KBM-7 (cell line): ENCODE measurements around the gene TIMM17B.

Source experiments
- DNase-seq: peaks from one replicate; pipeline ENCODE4 v3.0.0-alpha.2; 2015
- in situ Hi-C: fragments of 300-500 bp; cut with MboI; formaldehyde crosslinking; loops from 2 replicates; pipeline ENCODE4 v1.14.3; 2020; ENCODE audit warnings: low sequenced_read_pairs, low pct_unique_long_range_greater_than_20kb, mixed read lengths

Gene TIMM17B

DNA sequence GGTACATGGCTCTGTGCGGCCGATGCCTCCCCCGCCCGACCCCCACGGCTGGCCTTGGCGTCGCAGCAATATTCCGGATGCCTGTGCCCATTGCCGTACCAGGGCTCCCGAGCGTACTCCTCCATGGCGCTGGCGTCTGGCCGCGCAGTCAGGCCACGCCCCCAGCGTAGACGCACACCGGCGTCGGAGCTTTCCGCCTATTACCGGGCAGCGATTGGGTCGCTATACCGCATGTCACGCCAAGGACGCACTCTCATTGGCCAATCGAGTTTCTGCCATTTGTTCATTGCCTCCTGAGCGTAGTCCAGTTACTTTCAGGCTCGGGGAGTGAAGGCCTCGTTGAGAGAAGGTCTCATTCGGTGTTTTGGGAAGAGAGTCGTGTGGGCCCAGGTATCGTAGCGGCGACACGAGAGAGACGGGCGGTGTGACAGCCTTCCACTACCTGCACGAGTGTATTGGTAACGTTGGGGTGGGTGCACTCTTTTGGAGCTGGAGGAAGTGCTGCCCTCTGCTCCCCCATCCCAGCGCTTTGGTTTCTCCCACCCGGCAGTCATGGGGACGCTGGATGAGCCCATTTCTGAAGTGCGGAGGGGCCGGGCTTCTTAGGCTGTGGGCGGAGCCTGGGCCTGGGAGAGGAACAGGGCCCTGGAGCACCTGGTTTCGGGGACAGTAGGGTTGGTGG lies at the start of gene TIMM17B, which contains the start of gene PQBP1:
TSS of gene TIMM17B (minus strand) at position 144 of the 682 bp plus-strand sequence. CDS start at position 125, 19 bp downstream.
TSS of gene PQBP1 (plus strand) at position 306 of the 682 bp plus-strand sequence. CDS start 580 bp downstream, outside the sequence.
- in situ Hi-C loops = no loop called here
- peak; percentile 98 for DNase-seq

DNA sequence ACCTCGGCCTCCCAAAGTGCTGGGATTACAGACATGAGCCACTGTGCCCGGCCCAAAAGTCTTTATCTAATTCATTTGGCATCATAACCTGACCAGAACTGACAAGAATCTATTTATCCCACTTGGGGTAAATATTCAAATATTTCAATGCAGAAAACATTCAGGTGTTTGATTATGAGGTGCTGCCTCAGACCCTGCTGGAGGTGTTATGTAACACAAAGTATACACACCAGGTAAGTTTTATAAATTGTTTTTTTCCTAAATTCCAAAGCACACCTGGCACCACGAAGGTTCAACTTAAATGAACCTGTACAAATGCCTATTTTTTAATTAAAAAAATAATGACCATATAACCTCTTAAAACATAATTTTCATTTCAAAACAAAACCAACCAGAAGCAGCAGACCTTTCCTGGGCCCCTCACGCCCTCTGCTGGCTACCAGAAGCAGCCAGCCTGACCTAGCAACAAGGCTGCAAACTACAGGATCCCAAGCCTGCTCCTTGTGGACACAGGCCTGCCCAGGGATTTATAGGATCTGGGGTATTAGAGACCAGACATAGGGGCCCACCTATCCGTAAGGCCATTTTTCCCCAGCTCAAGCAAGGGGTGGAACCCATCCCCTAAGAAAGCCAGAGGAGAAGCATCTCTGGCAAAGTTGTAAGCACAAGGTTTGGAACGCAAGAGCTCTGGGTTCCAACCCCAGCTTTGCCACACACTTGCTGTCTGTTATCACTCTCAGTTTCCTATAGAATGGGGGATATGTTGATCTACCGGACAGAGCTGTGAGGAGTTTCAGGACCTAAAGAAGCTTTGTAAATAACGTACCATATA lies 48.2 kb upstream of the TIMM17B start:
- in situ Hi-C loops = no loop called here
- peak; percentile 67 for DNase-seq

DNA sequence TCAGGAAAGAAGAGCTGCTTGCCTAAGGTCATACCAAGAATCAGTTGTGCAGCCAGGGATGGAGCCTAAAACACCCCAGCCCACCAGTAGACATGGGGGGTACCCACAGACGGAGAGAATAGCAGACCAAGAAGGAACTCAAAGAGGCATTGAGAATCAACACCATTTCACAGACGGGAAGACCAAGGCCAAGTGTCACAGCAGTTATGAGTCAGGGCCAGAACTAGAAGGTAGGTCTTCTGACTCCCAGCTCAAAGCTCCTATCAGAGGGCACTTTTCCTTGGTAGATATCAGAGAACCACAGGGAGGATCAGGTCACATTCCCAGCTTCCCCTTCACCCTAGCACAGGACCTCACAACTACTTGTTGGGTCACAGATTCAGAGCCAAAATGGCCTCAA lies 45.3 kb upstream of the TIMM17B start:
- in situ Hi-C loops = no loop called here
- DNase-seq = no peak

DNA sequence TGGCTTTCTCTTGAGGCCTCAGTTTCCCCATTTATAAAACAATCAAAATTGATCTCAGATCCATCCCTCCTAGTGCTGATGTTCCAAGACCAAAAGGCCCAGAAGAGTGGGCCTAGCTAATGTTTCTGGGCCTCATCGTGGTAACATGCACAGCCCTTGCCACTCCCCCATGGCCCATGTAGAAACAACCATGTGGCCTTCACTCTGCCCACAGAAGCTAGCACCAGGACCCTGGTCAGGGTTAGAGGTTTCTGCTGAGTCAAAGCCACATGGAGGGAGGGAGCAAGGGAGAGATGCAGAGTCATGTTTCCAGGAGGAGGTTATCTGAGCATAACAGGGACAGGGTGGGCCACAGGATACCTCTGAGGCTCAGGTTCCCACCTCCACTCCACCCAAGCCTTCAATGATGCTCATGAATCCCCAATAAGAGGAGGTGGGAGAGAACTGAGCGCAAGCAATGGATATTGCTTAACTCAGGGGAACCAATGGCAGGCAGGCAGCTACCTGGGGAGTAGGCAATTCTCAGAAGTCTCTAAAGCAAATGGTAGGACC lies 42.9 kb upstream of the TIMM17B start:
- no peak for DNase-seq
- in situ Hi-C loops = no loop called here

DNA sequence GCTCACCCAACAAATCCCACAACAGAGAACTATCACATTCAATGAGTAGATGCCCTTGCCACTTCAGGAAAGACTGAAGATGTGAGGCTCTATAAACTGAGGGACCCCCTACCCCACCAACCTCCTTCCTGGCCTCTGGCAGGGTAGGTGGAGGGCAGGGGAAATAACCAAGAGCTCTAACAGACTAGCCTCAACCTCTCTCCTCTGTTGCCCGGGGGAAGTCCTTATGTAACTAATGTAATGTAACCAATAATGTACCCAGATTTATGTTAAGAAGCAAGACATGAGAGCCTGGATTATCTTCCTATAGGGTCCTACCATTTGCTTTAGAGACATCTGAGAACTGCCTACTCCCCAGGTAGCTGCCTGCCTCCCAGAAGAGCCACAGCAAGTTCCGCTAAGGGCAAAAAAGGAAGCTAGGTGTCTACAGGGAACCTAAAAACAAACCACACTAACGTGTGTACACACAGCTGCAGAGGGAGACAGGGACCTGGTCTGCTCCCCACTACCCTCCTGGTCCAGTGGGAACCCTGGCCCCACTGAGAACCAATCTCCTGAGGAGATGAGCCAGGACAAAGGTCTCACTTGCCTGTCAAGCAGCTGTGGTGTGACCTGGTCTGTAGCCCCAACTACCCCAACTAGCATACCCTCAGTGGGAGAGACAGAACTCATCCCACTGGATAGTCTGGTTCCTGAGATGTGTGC lies 42.1 kb upstream of the TIMM17B start:
- in situ Hi-C loops = no loop called here
- DNase-seq = peak; percentile 55

DNA sequence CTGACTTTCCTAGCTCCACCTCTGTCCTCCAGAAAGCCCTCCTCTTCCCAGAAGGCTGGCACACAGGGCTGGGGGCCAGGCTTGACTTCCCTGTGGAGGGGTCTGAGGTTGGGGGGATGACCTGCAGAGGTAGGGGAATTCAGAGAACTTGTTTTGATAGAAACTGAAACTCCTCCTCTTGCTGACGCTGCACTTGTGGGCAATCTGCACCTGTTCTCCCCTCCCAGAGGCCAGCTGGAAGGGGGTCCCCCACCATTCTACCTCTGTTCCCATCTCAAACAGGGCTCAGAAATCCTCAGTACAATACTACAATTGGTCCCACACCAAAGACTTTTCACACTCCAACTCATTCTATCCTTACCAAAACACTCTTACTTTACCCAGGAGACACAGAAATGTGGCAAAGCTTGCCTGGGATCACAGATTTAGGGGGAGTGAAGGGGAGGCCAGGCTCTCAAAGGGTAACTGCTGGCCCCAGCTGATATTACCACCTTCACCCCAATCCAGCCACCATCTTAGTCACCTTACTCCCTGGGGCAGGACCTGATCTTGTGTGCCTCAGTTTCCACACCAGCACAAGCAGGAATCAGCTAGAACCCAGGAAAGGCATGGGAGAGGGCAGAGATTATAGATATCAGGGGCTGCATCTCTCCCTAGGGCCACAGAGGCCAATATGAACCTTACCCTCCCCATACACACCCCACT lies 41.3 kb upstream of the TIMM17B start:
- no peak for DNase-seq
- in situ Hi-C loops = no loop called here

DNA sequence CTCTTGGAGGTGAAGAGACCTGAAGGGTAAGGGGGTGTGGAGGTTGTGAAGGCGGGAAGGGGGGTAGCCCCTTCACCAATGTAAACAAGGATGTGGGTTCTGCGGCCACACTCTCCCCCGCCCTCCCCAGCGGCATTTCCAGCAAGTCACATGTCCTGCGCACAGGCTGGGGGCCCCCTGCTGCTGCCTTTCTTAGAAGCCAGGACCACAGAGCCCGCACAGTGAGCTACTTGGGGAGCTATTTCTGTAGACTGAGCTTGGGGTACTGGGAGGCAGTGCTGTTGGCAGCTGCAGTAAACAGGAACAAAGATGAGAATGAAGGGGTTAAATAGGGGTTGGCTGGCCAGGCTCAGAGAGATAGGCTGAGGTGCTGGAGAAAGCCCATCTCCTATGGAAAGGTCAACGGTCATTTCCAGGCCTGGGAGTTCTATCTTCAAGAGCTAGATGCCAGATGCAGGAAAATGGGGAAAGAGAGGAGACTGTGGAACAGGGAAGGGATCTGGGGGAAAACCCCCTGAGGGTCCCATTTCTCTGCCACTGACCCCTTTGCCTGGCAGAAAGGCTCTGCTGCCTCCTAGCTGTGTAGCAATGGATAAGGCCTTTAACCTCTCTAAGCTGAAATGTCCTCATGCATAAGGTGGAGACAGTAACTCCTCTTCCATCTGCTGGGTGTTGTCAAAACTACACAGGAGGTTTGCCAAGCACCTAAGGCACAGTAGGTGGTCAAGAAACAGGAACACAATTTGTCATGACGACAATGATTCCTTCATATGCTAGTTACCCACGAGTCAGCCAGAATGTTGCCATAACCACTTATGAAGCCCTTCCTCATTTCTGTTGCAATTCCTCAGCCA lies 39.7 kb upstream of the TIMM17B start:
- in situ Hi-C loops = no loop called here
- peak; percentile 98 for DNase-seq

DNA sequence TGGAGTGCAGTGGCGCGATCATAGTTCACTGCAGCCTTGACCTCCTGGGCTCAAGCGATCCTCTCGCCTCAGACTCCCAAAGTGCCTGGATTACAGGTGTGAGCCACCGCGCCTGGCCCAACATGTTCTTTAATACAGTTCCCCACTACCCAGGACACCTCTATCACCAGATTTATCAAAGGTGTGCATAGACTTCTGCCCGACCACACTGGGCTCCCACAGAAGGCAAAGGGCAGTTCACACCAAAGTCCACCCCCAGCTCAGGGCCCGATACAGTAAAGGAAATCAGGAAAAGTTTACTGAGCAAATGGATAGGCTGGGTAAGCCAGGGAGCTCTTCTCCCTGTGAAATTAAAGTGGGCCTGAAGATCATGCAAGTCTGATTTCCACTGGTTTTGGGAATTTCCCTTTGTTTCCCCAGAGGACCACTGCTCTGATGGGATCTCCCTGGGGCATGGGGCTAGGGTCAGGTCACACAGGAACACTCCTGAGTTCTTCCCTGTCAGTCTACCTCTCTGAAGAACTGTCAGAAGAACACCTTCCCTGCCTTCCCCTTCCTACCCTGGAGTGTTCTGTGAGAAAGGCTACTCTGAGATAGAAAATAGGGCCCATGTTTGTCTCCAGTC lies 39.0 kb upstream of the TIMM17B start:
- in situ Hi-C loops = no loop called here
- no peak for DNase-seq

DNA sequence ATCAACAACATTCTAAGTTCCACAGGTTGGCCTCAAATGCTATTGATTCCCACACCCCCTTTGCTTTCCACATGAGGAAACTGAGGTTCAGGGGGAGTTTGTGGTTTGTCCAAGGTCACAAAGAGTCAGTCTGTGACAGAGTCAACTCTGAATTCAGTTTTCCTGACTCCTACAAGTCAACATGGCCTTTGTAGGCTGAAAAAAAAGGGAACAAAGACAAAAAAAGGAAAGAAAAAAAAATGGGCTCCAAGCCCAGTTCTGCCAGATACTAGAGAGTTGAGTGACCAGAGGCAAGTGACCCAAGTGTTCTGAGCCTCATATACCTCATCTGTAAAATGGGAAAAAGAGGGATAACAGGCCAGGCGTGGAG lies 37.7 kb upstream of the TIMM17B start:
- in situ Hi-C loops = no loop called here
- no peak for DNase-seq

DNA sequence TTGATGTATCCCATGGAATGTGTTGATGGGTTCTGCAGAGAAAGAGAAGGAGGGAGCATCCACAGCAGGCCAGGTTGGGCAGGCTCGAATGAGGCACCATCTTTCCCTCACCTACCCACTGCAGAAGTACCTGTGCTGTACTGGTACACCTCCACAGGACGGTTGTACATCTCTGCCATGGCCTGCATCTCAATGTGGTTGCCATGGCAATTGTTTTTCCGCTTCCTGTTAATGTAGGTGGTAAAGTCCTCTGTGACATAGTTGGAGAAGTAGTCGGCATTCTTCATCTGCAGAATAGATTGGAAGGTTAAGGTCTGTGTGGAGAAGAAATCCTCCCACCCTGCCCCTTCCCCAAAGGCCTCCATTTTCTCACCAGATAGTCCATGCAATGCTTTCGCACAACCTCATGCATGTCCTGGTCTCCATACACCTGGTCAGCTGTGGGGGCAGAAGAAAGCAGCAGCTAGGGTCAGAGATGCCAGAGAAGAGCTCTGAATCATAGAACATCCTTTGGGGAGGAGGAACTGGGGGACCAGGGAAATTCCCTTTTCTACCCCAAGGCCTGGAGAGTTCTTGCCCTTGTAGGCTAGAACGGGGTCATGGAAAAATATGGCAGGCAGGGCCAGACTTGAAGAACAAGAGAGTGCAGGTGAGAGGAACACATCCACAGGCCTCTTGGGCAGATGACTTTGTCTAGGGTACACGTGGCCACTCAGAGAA lies 37.2 kb upstream of the TIMM17B start:
- in situ Hi-C loops = no loop called here
- no peak for DNase-seq

DNA sequence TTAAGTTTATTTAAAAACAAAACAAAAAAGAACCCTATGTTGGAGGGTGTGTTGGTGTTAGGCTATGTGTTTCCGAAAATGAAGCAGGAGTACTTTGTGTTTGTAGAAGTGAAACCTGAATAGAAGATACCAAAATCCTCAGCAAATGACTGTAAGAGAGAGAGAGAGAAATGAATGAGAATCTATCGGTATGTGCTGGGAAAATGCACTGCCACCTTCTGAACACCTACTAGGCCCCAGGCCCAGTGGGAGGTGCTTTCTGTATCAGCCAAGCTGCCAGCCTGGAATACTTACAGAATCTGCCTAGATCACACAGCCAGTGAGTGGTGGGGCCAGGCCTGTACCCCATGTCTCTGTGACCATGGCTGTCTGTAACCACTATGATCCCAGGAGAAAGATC lies 36.2 kb upstream of the TIMM17B start:
- no peak for DNase-seq
- in situ Hi-C loops = no loop called here

DNA sequence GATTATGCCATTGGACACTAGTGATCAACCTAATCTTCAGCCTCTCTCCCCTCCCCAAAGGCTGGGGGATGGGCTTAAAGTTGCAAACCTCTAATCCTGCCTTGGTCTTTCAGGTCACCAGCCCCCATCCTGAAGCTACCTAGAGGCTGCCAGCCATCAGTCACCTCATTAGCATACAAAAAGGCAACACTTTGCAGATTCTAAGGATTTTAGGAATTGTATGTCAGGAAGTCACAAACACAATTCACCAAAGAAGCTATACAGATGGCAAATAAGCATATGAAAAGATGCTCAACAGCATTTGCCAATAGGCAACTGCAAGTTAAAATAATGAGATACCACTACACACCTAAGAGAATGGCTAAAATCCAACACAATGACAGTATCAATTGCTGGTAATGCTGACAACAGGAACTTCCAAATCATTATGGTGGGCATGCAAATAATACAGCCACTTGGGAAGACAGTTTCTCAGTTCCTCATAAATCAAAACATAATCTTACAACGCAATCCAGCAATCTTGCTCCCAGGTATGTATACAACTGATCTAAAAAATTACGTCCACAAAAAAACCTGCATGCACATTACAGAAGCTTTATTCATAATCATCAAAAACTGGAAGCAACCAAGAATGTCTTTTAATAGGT lies 30.3 kb upstream of the TIMM17B start:
- in situ Hi-C loops = no loop called here

DNA sequence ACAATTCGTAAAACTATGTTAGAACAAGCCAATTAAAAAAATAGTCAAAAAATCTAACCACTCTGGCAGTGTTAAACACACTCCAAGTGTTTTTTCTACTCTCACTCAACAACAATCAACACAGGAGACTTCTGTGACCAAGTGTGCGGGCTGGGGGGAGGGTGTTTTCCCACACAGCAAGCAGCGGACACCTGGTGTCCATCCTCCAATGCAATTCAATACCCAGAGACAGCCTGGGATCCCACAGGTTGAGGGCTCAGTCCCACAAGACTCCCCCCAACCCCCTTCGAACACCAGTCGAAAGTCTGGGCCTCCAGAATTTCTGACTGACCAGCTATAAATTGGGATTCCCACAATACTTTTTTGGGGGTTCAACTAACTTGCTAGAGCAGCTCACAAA lies 29.6 kb upstream of the TIMM17B start:
- in situ Hi-C loops = no loop called here
- DNase-seq = no peak

More for the DNA sequence above, 30.3 kb upstream of the TIMM17B start:
- DNase-seq = no peak

DNA sequence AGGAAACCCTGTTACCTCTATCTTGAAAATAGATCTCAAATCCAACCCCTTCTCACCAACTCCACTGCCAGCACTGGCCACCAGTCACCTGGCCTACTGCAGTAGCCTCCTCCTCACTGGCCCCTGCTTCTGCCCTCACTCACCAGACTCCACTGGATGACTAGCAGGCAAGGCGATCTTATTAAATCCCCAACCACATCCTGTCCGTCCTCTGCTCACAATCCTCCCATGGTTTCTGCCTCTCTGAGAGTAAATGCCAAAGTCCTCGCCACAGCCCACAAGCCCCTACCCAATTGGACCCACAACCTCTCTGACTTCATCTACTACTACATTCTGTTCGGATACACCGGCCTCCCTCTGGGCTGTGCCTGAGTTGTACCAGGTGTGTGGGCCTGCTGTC lies 26.7 kb upstream of the TIMM17B start:
- DNase-seq = no peak
- in situ Hi-C loops = no loop called here

DNA sequence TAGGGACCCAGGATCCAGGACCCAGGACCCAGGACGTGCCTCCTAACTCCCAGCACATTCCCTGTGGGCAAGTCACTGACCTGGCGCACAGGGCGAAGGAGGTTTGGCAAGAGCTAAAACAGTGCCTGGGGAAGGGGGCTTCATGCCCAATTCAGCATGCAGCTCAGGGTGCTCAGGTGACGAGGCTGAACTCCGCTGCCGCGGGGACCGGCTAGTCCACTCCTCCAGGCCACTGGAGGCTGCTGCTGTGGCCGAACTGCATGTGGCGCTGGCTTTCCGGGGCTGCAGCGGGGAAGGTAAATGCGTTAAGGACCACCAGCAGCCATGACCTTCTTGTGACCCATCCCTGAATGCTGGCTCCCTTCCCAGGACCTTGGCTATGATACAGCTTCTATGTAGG lies 26.2 kb upstream of the TIMM17B start:
- in situ Hi-C loops = no loop called here
- DNase-seq = no peak

DNA sequence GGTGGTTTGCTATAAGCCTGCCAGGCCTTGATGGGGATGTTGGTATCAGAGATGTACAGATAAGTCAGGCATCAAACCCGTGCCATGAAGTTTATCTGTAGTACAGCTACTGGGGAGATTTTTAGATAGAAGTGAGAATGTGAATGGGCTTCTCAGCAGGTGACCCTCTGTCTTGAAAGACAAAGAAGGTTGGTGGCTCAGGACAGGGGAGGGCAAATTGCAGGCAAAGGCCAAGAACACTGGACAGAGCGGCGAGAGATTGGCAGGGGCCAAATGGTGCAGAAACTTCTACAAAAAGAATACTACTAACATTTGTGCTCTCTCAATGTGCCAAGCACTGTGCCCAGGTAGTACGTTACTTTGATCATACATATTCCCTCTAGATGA lies 23.1 kb upstream of the TIMM17B start:
- DNase-seq = no peak
- in situ Hi-C loops = no loop called here
